K562 (cell line): ENCODE data around the gene FOXP4. TPM values are rescaled to one million over a fixed set of nuclear protein-coding genes. Genes with fewer than 3 reads are reported as not detected.
A peak's percentile ranks its signal among the peaks of the same experiment; 100 is the strongest.

ENCODE experiments used
- CTBP1 ChIP-seq: fragments of 450-650 bp; IDR thresholded peaks from 2 replicates; pipeline ENCODE4 v1.6.1; 2016; ENCODE audit warnings: borderline replicate concordance
- ETV5 ChIP-seq: sonication (generic); formaldehyde crosslinking; IDR thresholded peaks from 2 replicates; pipeline ENCODE4 v1.4.0; 2020; ENCODE audit warnings: low read depth, mild to moderate bottlenecking, missing genetic modification reagents
- FOXK2 ChIP-seq, 2 experiments: fragments of 450-650 bp; IDR thresholded peaks in 1 of 2; conservative IDR thresholded peaks in 1 of 2; 2 replicates each; pipeline ENCODE4 v1.6.1; 2016; ENCODE audit warnings: low read depth in 2 of 2, mild to moderate bottlenecking in 1 of 2
- HDAC1 ChIP-seq, 2 experiments: fragments of 450-650 bp; IDR thresholded peaks; 2 replicates each; pipeline ENCODE4 v1.6.1; 2016 to 2017; ENCODE audit warnings: inconsistent platforms in 1 of 2, mild to moderate bottlenecking in 1 of 2, moderate library complexity in 1 of 2
- KDM5B ChIP-seq: fragments of 200-600 bp; sonication (generic); IDR thresholded peaks from 2 replicates; pipeline ENCODE4 v1.6.1; 2012; ENCODE audit warnings: low read depth, mild to moderate bottlenecking, moderate library complexity, low read length, control low read depth, inconsistent platforms; ENCODE audit not compliant: insufficient replicate concordance
- LEF1 ChIP-seq: fragments of 450-650 bp; IDR thresholded peaks from 2 replicates; pipeline ENCODE4 v1.6.1; 2016; ENCODE audit warnings: mild to moderate bottlenecking
- MXI1 ChIP-seq: IDR thresholded peaks from 2 replicates; pipeline ENCODE4 v1.6.1; 2011; ENCODE audit warnings: low read depth, mild to moderate bottlenecking, improper control_type of control experiment, low read length
- NCOA1 ChIP-seq: fragments of 450-650 bp; IDR thresholded peaks from 2 replicates; pipeline ENCODE4 v1.6.1; 2016; ENCODE audit warnings: low read depth
- NFIC ChIP-seq: fragments of 450-650 bp; IDR thresholded peaks from 2 replicates; pipeline ENCODE4 v1.6.1; 2017; ENCODE audit warnings: mild to moderate bottlenecking, inconsistent platforms
- NRF1 ChIP-seq, 2 experiments: fragments of 450-650 bp; IDR thresholded peaks in 1 of 2; conservative IDR thresholded peaks in 1 of 2; 2 replicates each; pipeline ENCODE4 v1.6.1; 2014; ENCODE audit warnings: mild to moderate bottlenecking in 2 of 2
- POLR2G ChIP-seq: fragments of 200-400 bp; formaldehyde crosslinking; IDR thresholded peaks from 2 replicates; pipeline ENCODE4 v1.6.1; 2017; ENCODE audit warnings: low read depth, mild to moderate bottlenecking, antibody characterized with exemption, low read length, moderate library complexity
- PRMT5 ChIP-seq: sonication (generic); formaldehyde crosslinking; IDR thresholded peaks from 2 replicates; pipeline ENCODE4 v1.5.0; 2020; ENCODE audit warnings: missing genetic modification reagents
- RB1 ChIP-seq: fragments of 450-650 bp; IDR thresholded peaks from 2 replicates; pipeline ENCODE4 v1.6.1; 2017; ENCODE audit warnings: low read depth, mild to moderate bottlenecking
- RCOR1 ChIP-seq, 2 experiments: IDR thresholded peaks; 2 replicates each; pipeline ENCODE4 v1.6.1; 2012; ENCODE audit warnings: low read depth in 2 of 2, low read length in 2 of 2, borderline replicate concordance in 1 of 2, improper control_type of control experiment in 1 of 2
- RHOXF2B ChIP-seq: fragments of 250-450 bp; sonication (Bioruptor Pico); conservative IDR thresholded peaks from 2 replicates; pipeline ENCODE4 v1.5.1; 2021
- RNF2 ChIP-seq: sonication (generic); IDR thresholded peaks from 2 replicates; pipeline ENCODE4 v1.6.1; 2016
- SIN3A ChIP-seq, 2 experiments: fragments of 150-350 bp in 1 of 2; IDR thresholded peaks; 2 replicates each; pipeline ENCODE4 v1.6.1; 2011 to 2016; ENCODE audit warnings: borderline replicate concordance in 2 of 2, low read depth in 2 of 2, low read length in 2 of 2, mild to moderate bottlenecking in 2 of 2, moderate library complexity in 2 of 2; ENCODE audit not compliant: control insufficient read depth in 1 of 2
- SOX6 ChIP-seq: fragments of 450-650 bp; IDR thresholded peaks from 2 replicates; pipeline ENCODE4 v1.6.1; 2014; ENCODE audit warnings: mild to moderate bottlenecking
- SREBF2 ChIP-seq: sonication (generic); formaldehyde crosslinking; IDR thresholded peaks from 2 replicates; pipeline ENCODE4 v1.4.0; 2020; ENCODE audit warnings: mild to moderate bottlenecking, missing genetic modification reagents
- TBP ChIP-seq: optimal IDR thresholded peaks from 2 replicates; pipeline ENCODE3; 2011; ENCODE audit warnings: low read depth, low read length, improper control_type of control experiment
- TEAD4 ChIP-seq, 2 experiments: sonication (generic) in 1 of 2; formaldehyde crosslinking in 1 of 2; IDR thresholded peaks; 2 replicates each; pipeline versions ENCODE4 v1.6.1 to v1.8.0; 2012 to 2022; ENCODE audit warnings: borderline replicate concordance in 1 of 2, inconsistent platforms in 1 of 2, low read length in 1 of 2, mild to moderate bottlenecking in 1 of 2, missing genetic modification reagents in 1 of 2
- TRIM24 ChIP-seq, 2 experiments: fragments of 450-650 bp; IDR thresholded peaks; 2 replicates each; pipeline ENCODE4 v1.6.1; 2016
- TRIM28 ChIP-seq: fragments of 450-650 bp; IDR thresholded peaks from 2 replicates; pipeline ENCODE4 v1.6.1; 2017
- U2AF1 ChIP-seq: fragments of 200-400 bp; formaldehyde crosslinking; optimal IDR thresholded peaks from 2 replicates; pipeline ENCODE3; 2017; ENCODE audit warnings: mild to moderate bottlenecking, low read depth, low read length, moderate library complexity
- ZEB2 ChIP-seq: fragments of 450-650 bp; IDR thresholded peaks from 2 replicates; pipeline ENCODE4 v1.6.1; 2016
- ZNF133 ChIP-seq: fragments of 250-450 bp; sonication (Bioruptor Pico); IDR thresholded peaks from 2 replicates; pipeline ENCODE4 v1.4.0; 2020; ENCODE audit warnings: mild to moderate bottlenecking
- ZNF197 ChIP-seq: fragments of 200-800 bp; sonication (Bioruptor generic); IDR thresholded peaks from 2 replicates; pipeline ENCODE4 v1.6.1; 2016; ENCODE audit warnings: low read depth, missing genetic modification characterization, missing compliant biosample characterization
- ZNF263 ChIP-seq: sonication (generic); formaldehyde crosslinking; IDR thresholded peaks from 2 replicates; pipeline ENCODE4 v1.8.0; 2022; ENCODE audit warnings: mild to moderate bottlenecking, missing genetic modification reagents, borderline replicate concordance
- ZNF311 ChIP-seq: fragments of 250-450 bp; sonication (Bioruptor Pico); IDR thresholded peaks from 2 replicates; pipeline ENCODE4 v1.4.0; 2020; ENCODE audit warnings: mild to moderate bottlenecking, moderate library complexity
- ZNF696 ChIP-seq: fragments of 250-450 bp; sonication (Bioruptor Pico); conservative IDR thresholded peaks from 2 replicates; pipeline ENCODE4 v1.4.0; 2020; ENCODE audit warnings: mild to moderate bottlenecking, moderate library complexity
- ZNF764 ChIP-seq: fragments of 250-450 bp; sonication (Bioruptor Pico); IDR thresholded peaks from 2 replicates; pipeline ENCODE4 v1.4.0; 2020; ENCODE audit warnings: low read depth, mild to moderate bottlenecking, moderate library complexity
- polyA plus RNA-seq, 8 experiments: library from polyadenylated mRNA; depleted of rRNA in 4 of 8; stranded (reverse) in 5 of 8; unstranded in 3 of 8; fragments of >200 nt; fragmentation: Nextera tagmentation in 2 of 8; fragmentation: Illumina TruSeq in 1 of 8; extraction: Ambion mirVana in 2 of 8; extraction: Trizol in 1 of 8; gene quantifications; 2 replicates each; pipeline versions ENCODE4 v1.2.1 to v1.2.3, GENCODE V29; 2011 to 2014; ENCODE audit warnings: inconsistent platforms in 1 of 8, missing spikeins in 1 of 8
- total RNA-seq, 7 experiments: library from RNA; depleted of rRNA in 6 of 7; stranded (reverse); fragments of >200 nt in 6 of 7; fragmentation: Illumina TruSeq in 2 of 7; extraction: Trizol in 2 of 7; gene quantifications; 2 replicates each; pipeline versions ENCODE4 v1.2.1 to v1.2.3, GENCODE V29; 2011 to 2021; ENCODE audit warnings: low replicate concordance in 1 of 7

The FOXP4 gene
- total and polyA plus RNA-seq, 9 of the 15 experiments (the other 6 are each of a cell fraction or from before 2014, with no cell fraction given), result 0.11 to 29.4 (median 2.3) TPM

DNA sequence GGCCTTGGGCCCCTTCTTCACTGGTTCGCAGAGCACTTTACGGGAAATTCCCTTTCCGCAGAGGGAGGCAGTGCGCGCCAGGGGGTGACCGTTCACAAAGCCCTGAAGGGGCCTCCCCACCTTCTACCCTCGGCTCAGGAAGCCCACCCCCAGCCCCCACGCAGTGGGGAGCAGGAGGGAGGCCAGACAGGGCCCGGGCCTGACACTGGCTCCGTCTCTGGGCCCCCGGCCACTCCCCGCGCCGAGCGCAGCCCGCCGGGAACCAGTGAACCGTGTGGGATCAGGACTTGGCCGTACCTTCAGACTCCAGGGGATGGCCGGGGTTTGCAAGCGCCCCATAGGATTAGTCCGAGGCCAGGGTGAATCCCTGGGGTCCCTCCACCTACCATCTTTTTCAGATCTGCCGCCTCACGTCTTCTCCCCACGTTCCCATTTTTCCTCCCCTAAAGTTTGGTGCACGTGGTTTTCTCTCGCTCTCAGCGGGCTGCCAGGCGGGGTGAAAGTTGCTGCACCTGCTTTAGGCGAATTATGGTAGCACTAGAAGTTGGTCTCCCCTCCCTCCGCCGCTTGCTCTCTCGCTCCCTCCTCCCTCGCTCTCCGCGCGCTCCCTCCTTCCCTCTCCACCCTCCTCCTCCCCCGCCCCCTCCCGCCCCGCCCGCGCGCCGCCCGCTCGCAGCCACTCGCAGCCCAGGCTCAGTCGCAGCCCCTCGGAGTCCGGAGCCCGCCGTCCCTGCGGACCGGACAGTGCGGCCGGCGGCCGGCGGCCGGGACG is at the start of gene FOXP4 (continued):
- TF ChIP-seq TEAD4 (IDR thresholded peaks at IDR 0.05; ENCODE audit: low read length) (peak; percentile 46; the same call in 1 of the 2 replicates), TEAD4 (CRISPR knock-in tag; IDR thresholded peaks at IDR 0.05; ENCODE audit: borderline replicate concordance) (no peak), RNF2 (peak; percentile 66), NFIC (peak; percentile 87), ZNF764 (CRISPR knock-in tag) (0 out of 2 replicates have a peak, but pooled peaks have one; percentile 8), U2AF1 (no peak), TRIM24 (IDR thresholded peaks at IDR 0.05) (peak in 1 of 2 experiments; percentile 68; a peak in 2 of 4 replicates), TBP (peak; percentile 53), LEF1 (peak; percentile 62; the same call in 1 of the 2 replicates), ZNF311 (CRISPR knock-in tag) (no peak), PRMT5 (CRISPR knock-in tag) (peak; percentile 41; the same call in 1 of the 2 replicates), SREBF2 (CRISPR knock-in tag) (0 out of 2 replicates have a peak, but pooled peaks have one; percentile 58), ETV5 (CRISPR knock-in tag) (no peak), ZNF133 (CRISPR knock-in tag) (no peak), RHOXF2B (no peak), NCOA1 (peak; percentile 60), RCOR1 (IDR thresholded peaks at IDR 0.05; ENCODE audit: borderline replicate concordance in 1 of 2, low read depth in 2 of 2, low read length in 2 of 2) (peak in 1 of 2 experiments; percentile 55; a peak in 1 of 4 replicates), NRF1 (conservative IDR thresholded peaks at IDR 0.05 in 1 of 2, IDR thresholded peaks at IDR 0.05 in 1 of 2) (peak; percentile 37 to 53; a peak in 3 of 4 replicates), TRIM28 (peak; percentile 68; the same call in 1 of the 2 replicates), FOXK2 (conservative IDR thresholded peaks at IDR 0.05 in 1 of 2, IDR thresholded peaks at IDR 0.05 in 1 of 2; ENCODE audit: low read depth in 2 of 2) (0 out of 4 replicates have a peak, but pooled peaks of 1 of the 2 experiments have one; percentile 36), SIN3A (IDR thresholded peaks at IDR 0.05; ENCODE audit: borderline replicate concordance in 2 of 2, control insufficient read depth in 1 of 2, low read depth in 2 of 2, low read length in 2 of 2) (peak in 1 of 2 experiments; percentile 79; a peak in 1 of 4 replicates), HDAC1 (IDR thresholded peaks at IDR 0.05) (peak in 1 of 2 experiments; percentile 89; a peak in 2 of 4 replicates), ZEB2 (0 out of 2 replicates have a peak, but pooled peaks have one; percentile 24), ZNF263 (CRISPR knock-in tag) (peak; percentile 99), CTBP1 (peak; percentile 70; the same call in 1 of the 2 replicates), KDM5B (peak; percentile 57), SOX6 (peak; percentile 14; the same call in 1 of the 2 replicates), POLR2G (peak; percentile 81), ZNF197 (CRISPR knock-in tag) (0 out of 2 replicates have a peak, but pooled peaks have one; percentile 69), ZNF696 (no peak), MXI1 (peak; percentile 70; the same call in 1 of the 2 replicates), RB1 (peak; percentile 27; the same call in 1 of the 2 replicates)
